HG03575 (cell line): Measurements from ENCODE around the gene TYW1.
"Not testable (repeated sequence)": the region's sequence is repeated elsewhere in the genome, so short reads cannot be mapped to it uniquely, and the experiment has no call there.

Experiments used
- ATAC-seq: cut with Tn5 transposase; IDR thresholded peaks from one replicate; pipeline ENCODE4 v1.9.1; 2021; ENCODE audit not compliant: unreplicated experiment, insufficient number of reproducible peaks, low FRiP score; ENCODE audit errors: extremely low read depth

Gene TYW1

DNA sequence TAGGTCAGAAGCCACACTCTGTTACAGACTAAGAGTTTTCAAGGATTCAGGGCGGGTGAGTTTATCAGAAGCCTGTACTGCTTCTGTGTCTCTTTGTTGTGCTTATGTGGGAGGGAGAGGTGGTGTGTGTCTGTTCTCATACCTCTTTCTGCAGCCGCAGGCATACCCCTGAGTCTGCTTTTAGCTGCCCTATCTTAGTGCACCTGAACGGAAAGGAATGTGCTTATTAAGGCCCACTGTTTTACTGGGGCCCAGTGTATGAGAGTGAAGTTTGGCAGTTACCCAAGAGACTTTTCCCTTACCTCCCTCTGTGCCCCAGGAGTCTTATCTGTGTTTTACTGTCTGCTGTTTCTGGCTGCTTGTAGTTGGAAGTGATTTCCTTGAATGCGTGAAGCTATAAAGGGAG lies 104.3 kb downstream of the TYW1 start:
- no peak for ATAC-seq

DNA sequence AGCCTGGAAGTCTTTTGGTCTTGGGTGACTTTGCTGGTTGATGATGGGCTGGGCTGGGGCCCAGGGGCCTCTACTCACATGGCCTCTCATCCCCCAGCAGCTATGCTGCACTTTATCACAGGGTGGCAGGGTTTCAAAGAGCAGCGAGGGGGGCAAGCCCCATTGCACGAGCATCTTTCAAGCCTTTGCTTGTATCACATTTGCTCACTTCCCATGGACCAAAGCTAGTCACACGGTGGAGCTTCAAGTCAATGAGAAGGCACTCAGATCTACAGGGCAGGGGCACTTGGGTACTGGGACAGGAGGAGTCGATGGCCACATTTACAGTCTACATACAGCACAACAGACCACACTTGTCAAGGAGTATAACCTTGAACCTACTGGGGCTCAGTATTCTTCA lies 108.3 kb downstream of the TYW1 start:
- not testable (repeated sequence) for ATAC-seq

DNA sequence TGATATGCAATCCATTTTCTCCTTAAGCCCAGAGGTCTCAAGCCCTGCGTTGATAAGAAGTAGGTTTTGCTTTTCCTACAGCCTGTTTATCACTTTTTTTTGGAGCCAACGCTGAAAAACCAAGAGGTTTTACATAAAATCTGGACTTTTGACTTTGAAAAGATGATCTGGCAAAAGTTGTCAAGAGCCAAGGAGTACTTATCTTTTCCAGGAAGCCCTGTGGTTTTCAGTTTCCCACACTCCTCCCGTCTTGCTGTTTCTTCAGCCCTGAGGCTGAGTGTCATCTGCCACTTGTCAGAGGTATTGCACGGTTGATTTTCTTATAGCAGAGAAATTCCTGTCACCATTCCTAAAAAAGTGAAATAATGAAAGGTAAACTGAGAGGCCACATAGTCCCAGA lies 108.7 kb downstream of the TYW1 start:
- ATAC-seq: no peak

DNA sequence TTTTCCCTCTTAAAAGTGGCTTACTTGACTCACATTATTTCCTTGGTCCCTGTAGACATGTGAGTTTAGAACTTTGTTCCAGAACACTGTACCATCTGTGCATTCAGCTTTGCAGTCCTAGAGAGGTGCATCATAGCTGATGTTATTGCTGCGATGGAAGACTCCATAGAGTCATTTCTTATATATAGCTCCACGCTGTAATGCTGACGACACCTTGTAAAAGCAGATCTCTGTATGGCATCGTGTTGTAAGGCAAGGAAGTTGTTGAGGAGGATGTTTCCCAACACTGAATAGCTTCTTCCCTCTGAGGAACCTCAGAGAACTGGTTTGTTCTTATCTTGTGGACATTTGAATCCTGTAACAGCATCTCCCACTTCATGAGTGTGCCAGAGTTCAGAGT lies 109.6 kb downstream of the TYW1 start:
- ATAC-seq: not testable (repeated sequence)

DNA sequence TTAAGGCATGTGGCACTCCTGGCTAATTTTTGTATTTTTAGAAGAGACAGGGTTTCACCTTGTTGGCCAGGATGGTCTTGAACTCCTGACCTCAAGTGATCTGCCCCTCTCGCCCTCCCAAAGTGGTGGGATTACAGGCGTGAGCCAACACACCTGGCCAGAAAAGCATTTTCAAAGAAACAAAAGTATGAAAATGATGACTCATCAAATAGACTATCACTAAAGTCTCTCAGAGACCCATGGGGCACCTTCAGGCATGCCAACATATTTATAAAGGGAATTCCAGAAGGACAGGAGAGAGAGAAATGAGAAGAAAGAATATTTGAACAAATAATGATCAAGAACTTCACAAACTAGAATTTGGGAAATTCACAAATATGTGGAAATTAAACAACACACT lies 114.7 kb downstream of the TYW1 start:
- ATAC-seq: not testable (repeated sequence)

DNA sequence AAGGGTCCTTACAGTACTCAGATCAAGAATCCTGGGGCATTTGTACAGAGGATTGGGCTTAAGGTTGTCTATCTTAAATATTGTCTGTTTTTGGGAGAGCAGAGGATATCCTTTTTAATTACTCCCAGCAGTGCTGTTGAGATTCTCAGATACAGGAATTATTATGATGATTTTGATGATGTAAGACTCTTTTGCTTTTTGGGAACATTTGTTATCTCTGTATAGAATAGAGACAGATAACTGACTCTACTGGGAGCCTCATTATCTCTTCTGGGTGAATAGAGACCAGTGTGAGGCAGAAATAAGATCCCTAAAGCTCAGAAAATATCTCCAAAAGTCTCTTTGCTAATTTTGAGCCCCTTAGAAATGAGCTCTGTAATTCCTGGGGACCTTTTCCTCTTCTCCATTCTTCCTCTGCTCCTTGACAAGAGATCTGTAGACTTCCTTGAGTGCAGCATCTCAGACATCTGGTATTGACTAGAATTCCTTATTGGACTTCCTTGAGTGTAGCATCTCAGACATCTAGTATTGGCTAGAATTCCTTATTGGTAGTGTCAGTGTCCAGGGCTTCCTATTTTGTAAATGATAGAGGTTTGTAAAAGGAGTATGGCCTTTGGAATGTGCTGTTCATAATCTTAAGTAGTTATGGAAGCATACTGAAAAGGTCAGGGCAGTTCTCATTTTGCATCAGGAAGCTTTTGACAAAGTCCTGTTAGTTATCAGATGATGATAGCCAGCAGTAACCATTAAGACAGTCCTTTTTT lies 118.0 kb downstream of the TYW1 start:
- ATAC-seq: not testable (repeated sequence)

DNA sequence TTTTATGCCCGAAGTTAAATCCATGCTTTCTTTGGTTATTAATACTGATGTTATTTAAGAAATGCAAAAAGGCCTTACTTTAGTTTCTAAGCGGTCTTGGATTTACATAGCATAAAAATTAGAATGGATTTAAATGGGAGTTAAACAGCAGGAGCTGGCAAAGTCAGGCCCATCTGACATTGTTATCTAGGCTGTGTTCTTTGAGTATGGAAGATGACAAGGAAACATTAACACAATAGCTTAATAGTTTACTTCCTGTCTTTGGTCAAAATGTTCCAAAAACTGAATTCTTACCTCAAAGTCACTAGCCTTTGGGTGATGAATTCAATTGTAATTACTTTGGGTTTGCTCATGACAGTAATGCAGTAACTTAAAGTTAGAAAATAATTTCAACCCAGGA lies 123.9 kb downstream of the TYW1 start:
- ATAC-seq: not testable (repeated sequence)

DNA sequence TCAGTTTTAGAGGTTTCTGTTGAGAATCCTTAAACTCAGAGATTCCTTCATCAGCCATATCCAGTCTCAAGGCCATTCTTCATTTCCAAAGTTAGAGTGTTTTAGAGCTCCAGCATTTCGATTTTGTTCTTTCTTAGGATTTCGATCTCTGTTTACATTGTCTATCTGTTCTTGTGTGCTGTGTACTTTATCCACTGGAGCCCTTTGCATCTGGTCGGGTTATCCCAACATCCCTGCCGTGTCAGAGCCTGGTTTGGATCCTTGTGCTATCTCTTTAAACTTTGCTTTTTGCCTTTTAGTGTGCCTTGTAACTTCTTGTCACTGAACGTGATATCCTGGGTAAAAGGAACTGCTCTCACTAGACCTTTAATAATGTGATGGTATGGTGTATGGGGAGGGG lies 131.6 kb downstream of the TYW1 start:
- not testable (repeated sequence) for ATAC-seq

DNA sequence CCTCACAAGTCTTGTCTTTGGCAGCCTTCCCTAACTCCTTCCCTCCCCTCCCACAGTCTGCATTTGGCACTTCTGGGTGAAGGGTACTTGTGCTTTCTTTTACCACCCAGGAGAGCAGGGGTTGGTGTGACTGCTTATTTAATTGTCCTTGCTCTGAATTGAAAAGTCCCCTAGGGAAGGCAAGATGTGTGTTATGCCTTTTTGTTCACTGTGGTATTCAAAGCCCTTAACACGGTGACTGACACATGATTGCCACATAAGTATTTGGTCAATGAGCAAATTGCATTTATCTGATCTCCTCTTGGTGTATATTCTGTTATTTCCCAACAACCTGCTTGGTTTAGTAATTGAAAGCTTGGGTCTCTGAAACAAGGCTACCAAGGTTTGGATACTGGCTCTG lies 134.1 kb downstream of the TYW1 start:
- not testable (repeated sequence) for ATAC-seq

DNA sequence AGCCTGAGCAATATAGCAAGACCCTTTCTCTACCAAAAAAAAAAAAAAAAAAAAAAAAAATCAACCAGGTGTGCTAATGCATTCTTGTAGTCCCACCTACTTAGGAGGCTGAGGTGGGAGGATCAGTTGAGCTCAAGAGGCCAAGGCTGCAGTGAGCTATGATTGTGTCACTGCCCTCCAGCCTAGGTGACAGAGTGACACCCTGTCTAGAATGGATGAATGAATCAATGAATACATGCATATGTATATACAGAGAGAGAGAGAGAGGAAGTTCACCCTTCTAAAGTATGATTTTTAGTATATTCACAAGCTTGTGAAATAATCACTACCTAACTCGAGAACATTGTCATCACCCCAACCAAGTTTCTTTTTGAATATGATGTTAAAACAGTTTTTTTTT lies 138.3 kb downstream of the TYW1 start:
- ATAC-seq: not testable (repeated sequence)

DNA sequence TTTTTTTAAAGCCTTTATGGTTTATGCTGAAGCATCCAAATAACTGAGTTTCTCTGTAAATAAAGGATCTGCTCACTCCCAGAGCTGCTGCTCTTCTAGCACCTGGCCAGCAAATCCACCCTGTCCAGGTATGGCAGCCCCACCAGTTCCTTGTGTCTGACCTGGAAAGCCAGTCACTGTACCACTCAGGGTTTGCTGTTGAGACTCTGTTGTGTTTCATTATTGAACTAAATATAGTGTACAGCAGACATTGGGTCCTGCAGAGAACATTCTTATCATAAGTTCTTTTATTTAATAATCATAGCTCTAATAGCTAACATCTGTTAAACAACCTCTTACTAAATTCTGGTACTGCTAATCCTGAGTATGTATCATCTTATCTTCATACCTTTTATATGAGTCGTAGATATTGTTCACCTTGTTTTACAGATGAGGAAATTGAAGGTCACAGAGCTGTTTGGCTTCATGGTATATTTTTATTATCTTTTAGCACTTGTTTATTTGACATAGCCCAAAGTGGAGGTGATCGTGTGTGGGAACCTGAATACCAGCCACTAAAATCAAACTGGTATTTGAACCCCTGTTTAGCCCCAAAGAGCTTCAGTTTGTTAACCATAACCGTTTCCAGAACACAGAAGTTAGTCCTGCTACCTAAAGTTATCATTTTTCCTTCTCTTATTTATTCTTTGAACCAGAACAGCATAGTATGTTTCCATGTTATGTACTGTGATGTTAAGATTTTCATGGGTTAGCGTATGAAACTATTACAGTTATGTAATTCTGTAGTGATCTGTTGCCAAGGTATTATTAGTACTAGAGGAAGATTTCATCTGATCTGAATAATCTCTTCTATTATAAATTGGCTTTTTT lies 139.2 kb downstream of the TYW1 start:
- ATAC-seq: not testable (repeated sequence)

DNA sequence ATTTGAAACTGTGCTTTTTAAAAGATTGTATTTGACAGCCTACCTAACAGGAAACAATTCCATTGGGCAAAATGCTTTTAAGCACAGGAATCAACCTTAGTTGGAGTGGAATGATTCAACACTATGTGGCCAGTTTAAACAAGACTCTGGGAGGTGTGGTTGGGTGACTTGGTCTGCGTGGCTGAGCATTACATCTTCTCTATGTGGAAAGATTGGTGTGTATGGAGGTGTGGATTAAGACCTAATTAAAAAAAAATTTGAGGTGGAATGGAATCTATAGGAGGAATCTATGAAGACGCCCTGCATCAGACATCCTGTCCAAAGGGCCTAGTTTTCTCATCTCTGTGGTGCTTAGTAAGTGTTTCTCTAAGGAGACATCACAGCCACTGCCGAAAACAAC lies 140.9 kb downstream of the TYW1 start:
- not testable (repeated sequence) for ATAC-seq

DNA sequence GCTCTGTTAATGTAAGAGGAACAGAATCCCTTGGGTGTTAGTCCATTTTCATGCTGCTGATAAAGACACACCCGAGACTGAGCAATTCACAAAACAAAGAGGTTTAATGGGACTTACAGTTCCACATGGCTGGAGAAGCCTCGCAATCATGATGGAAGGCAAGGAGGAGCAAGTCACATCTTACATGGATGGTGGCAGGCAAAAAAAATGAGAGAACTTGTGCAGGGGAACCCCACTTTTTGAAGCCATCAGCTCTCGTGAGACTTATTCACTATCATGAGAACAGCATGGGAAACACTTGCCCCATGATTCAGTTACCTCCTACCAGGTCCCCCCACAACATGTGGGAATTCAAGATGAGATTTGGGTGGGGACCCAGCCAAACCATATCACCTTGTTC lies 143.2 kb downstream of the TYW1 start:
- ATAC-seq: not testable (repeated sequence)

DNA sequence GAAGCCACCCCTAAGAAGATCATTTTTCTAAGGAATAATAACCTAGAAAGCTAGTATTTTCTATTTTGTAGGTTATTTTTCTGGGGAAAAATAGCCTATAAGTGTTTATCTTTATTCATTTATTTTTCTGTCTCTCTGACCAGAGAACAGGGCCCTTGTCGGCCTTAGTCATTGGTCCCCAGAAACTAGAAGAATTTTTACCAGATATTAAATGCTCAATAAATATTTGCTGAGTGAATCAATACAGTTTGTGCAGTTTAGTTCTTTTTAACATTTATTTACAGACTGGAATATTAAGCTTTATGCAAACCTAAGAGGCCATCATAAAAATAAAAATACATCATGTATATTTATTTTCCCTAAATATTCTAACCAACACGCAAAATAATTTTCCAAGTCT lies 144.4 kb downstream of the TYW1 start:
- ATAC-seq: not testable (repeated sequence)

DNA sequence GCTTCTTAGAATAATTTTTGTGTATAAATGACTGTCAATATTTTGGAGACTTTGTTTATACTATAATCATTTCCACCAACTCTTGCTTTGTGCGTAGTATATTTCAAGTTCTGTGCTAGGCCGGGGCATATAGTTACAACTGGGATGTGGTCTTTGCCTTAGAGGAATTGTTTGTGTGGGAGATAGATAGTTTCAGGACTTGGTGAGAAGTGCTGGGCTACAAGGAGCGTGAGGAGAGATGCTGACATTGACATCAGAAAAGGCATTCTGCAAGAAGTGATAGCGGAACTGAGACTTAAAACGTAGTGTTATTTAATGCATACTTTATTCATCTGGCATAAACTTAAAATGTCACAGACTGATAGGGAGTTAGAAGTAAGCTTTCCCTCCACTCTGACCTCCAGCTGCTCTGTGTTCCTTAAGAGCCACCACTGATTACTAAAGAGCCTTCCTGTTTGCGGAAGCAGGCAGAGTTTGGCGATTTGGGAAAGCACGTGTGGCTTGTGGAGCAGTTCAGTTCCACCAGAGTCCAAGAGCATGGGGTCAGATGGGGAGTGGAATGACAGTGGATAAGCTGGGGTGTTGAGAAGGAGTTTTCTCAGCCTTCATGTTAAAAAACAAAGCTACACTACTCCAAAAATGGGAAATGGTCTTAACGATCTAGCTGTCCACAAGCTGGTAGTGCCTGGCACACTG lies 146.6 kb downstream of the TYW1 start:
- ATAC-seq: not testable (repeated sequence)

DNA sequence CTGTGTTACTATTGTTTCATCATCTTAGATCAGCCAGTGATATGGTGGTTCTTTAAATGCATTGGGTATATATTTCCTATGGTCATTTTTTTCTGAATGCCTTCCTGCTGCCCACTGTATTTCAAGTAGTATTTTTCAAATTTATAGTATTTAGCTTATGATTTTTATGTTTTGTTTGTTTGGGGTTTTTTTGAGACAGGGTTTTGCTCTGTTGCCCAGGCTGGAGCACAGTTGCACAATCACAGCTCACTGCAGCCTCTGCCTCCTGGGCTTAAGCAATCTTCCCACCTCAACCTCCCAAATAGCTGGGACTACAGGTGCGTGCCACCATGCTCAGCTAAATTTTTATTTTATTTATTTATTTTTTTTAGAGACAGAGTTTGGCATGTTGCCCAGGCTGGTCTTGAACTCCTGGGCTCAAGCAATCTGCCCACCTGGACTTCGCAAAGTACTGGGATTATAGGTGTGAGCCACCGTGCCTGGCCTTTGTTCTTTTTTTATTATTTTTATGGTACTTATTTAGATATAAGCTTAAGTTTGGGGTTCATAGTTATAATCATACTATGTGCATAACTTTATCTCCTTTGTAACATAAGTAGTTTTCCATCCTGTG lies 149.1 kb downstream of the TYW1 start:
- not testable (repeated sequence) for ATAC-seq

DNA sequence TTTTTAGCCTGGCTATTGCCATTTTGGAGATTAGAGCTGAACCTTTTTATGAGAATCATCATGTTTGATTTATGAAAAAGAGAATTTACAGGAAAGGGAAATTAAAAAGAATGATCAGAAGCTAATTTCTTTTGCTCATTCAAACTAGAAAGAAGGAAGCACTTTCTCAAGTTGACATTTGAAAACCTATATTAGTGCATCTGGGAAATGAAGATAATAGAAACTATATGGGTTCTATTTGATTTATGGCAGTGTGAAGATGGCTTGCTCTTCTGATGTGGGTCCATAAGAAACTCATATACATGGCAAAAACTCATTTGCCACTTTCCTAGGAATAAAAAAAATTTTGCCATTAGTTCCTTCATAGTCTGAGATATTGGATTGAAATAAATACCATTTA lies 152.5 kb downstream of the TYW1 start:
- not testable (repeated sequence) for ATAC-seq

DNA sequence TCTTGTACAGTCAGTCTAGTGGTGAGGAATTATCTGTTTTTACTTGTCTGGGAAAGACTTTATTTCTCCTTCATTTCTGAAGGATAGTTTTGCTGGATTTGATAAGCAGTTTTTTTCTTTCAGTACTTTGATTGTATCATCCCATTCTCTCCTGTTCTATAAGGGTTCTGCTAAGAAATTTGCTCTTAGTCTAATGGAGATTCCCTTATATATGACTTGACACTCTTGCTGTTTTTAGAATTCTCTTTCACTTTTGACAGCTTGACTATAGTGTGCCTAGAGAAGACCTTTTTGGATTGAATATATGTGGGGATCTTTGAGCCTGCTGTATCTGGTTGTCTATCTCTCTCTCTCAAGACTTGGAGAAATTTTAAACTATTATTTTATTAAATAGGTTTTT lies 157.7 kb downstream of the TYW1 start:
- ATAC-seq: not testable (repeated sequence)

DNA sequence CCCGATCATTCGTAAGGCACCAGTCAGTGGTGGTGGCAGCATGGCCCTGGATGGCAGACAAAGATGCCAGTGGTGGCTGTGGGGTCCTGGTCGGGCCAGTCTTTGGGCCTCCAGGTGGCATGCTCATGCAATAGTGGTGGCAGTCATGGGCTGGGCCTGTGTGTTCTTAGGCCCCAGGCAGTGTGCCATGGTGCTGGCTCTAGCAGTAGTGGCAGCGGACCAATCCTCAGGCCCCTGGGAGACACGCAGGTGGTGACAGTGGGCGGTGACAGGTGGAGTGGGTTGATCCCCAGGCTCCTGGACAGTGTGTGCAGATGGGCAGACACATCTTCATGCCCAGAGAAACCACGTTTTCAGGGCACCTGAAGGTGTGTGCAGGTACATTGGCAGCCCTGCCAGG lies 159.4 kb downstream of the TYW1 start:
- ATAC-seq: not testable (repeated sequence)
